ENCODE measurements around the gene SGTA.

SGTA gene

GRCh38 chr19:2779121-2779740 is 3.8 kb downstream of the SGTA start:
- no peak for TF ChIP-seq CTCF (IDR thresholded peaks at IDR 0.05; ENCODE audit: low read depth, low read length)

GRCh38 chr19:2777952-2778683 is 5.0 kb downstream of the SGTA start:
- no peak for DNase-seq (ENCODE audit: extremely low read depth, low read depth)
- TF ChIP-seq CTCF (IDR thresholded peaks at IDR 0.05; ENCODE audit: low read depth, low read length), result no peak

More at GRCh38 chr19:2779121-2779740, 3.8 kb downstream of the SGTA start:
- DNase-seq (ENCODE audit: extremely low read depth, low read depth), result no peak

- TF ChIP-seq CTCF (IDR thresholded peaks at IDR 0.05; ENCODE audit: low read depth, low read length), result no peak
- no peak for DNase-seq (ENCODE audit: extremely low read depth, low read depth)
Observed at GRCh38 chr19:2775556-2776430, 7.3 kb downstream of the SGTA start.

- no peak for DNase-seq (ENCODE audit: extremely low read depth, low read depth)
- TF ChIP-seq CTCF (IDR thresholded peaks at IDR 0.05; ENCODE audit: low read depth, low read length), result no peak
Observed at GRCh38 chr19:2774953-2775555, 8.0 kb downstream of the SGTA start.

GRCh38 chr19:2774083-2774679 is 8.9 kb downstream of the SGTA start:
- no peak for DNase-seq (ENCODE audit: extremely low read depth, low read depth)
- no peak for TF ChIP-seq CTCF (IDR thresholded peaks at IDR 0.05; ENCODE audit: low read depth, low read length)

GRCh38 chr19:2771786-2772674 is 11.0 kb downstream of the SGTA start:
- TF ChIP-seq CTCF (IDR thresholded peaks at IDR 0.05; ENCODE audit: low read depth, low read length), result no peak
- no peak for DNase-seq (ENCODE audit: extremely low read depth, low read depth)

All from AG09319 (cell line).